HEK293 (cell line): ENCODE data around the gene FAM181B.

Experiments
- CTCF ChIA-PET: fragments of 350-600 bp; formaldehyde crosslinking; extraction: SDS; loops from one replicate; lab custom pipeline; 2021; ENCODE audit warnings: antibody characterized with exemption; lab: Yijun Ruan, JAX
- POLR2A ChIA-PET: fragments of 300-600 bp; formaldehyde crosslinking; extraction: SDS; loops from one replicate; lab custom pipeline; 2020; ENCODE audit warnings: antibody characterized with exemption, inconsistent platforms; lab: Yijun Ruan, JAX
- H3K27ac ChIP-seq: fragments of 200-500 bp; sonication (Bioruptor generic); 2 replicates; pipeline ENCODE4 v1.5.1; 2014; ENCODE audit warnings: low read depth, low read length, control low read depth, inconsistent platforms; ENCODE audit errors: extremely low read depth
- H3K36me3 ChIP-seq, 2 experiments: fragments of 200-500 bp in 1 of 2; sonication (Bioruptor generic) in 1 of 2; 1 replicate in 1 of 2; 2 replicates in 1 of 2; pipeline ENCODE4 v1.5.1; 2014 to 2017; ENCODE audit warnings: inconsistent platforms in 2 of 2, low read length in 2 of 2; ENCODE audit not compliant: control insufficient read depth in 2 of 2, insufficient read depth in 1 of 2
- H3K4me1 ChIP-seq: fragments of 200-500 bp; sonication (Bioruptor generic); 2 replicates; pipeline ENCODE4 v1.5.1; 2014; ENCODE audit warnings: mild to moderate bottlenecking, low read length, inconsistent platforms; ENCODE audit not compliant: control insufficient read depth, insufficient read depth
- H3K4me3 ChIP-seq: 2 replicates; pipeline ENCODE4 v1.5.1; 2011; ENCODE audit warnings: low read depth, mild to moderate bottlenecking, control low read depth, low read length, moderate library complexity
- H3K9me3 ChIP-seq: fragments of 200-500 bp; sonication (Bioruptor generic); 2 replicates; pipeline ENCODE4 v1.5.1; 2014; ENCODE audit warnings: low read depth, low read length, inconsistent platforms; ENCODE audit not compliant: control insufficient read depth, insufficient read depth
- EGR2 ChIP-seq: fragments of 450-650 bp; formaldehyde crosslinking; IDR thresholded peaks from 2 replicates; pipeline ENCODE4 v1.5.1; 2016; ENCODE audit warnings: low read depth, missing biosample characterization, missing genetic modification characterization
- FEZF1 ChIP-seq: fragments of 450-650 bp; formaldehyde crosslinking; IDR thresholded peaks from 2 replicates; pipeline ENCODE4 v1.5.1; 2016; ENCODE audit warnings: missing biosample characterization, missing genetic modification characterization
- GLI2 ChIP-seq: fragments of 450-650 bp; formaldehyde crosslinking; IDR thresholded peaks from 2 replicates; pipeline ENCODE4; 2017; ENCODE audit warnings: missing biosample characterization, missing genetic modification characterization, low read depth, borderline replicate concordance
- HOXA7 ChIP-seq: sonication (generic); formaldehyde crosslinking; IDR thresholded peaks from 2 replicates; pipeline ENCODE4 v1.8.1; 2022; ENCODE audit warnings: missing genetic modification reagents, borderline replicate concordance
- HOXD13 ChIP-seq: sonication (generic); formaldehyde crosslinking; IDR thresholded peaks from 2 replicates; pipeline ENCODE4 v1.8.0; 2022; ENCODE audit warnings: missing genetic modification reagents, borderline replicate concordance
- KLF16 ChIP-seq: fragments of 450-650 bp; formaldehyde crosslinking; IDR thresholded peaks from 2 replicates; pipeline ENCODE4 v1.5.1; 2017; ENCODE audit warnings: missing biosample characterization, missing genetic modification characterization
- KLF8 ChIP-seq: fragments of 450-650 bp; formaldehyde crosslinking; IDR thresholded peaks from 2 replicates; pipeline ENCODE4 v1.5.1; 2016; ENCODE audit warnings: missing biosample characterization, missing genetic modification characterization
- PRDM10 ChIP-seq: fragments of 450-650 bp; formaldehyde crosslinking; IDR thresholded peaks from 2 replicates; pipeline ENCODE4 v1.5.1; 2016; ENCODE audit warnings: missing biosample characterization, missing genetic modification characterization
- ZBTB17 ChIP-seq: fragments of 450-650 bp; formaldehyde crosslinking; IDR thresholded peaks from 2 replicates; pipeline ENCODE4 v1.5.1; 2016; ENCODE audit warnings: missing biosample characterization, missing genetic modification characterization
- ZBTB7A ChIP-seq: fragments of 450-650 bp; formaldehyde crosslinking; IDR thresholded peaks from 2 replicates; pipeline ENCODE4 v1.5.1; 2016; ENCODE audit warnings: low read depth, missing biosample characterization, missing genetic modification characterization
- ZNF121 ChIP-seq: fragments of 450-650 bp; formaldehyde crosslinking; IDR thresholded peaks from 2 replicates; pipeline ENCODE4 v1.5.1; 2016; ENCODE audit warnings: missing biosample characterization, missing genetic modification characterization
- ZNF133 ChIP-seq: fragments of 450-650 bp; formaldehyde crosslinking; IDR thresholded peaks from 2 replicates; pipeline ENCODE4 v1.5.1; 2016; ENCODE audit warnings: missing biosample characterization, missing genetic modification characterization
- ZNF138 ChIP-seq: fragments of 450-650 bp; formaldehyde crosslinking; IDR thresholded peaks from 2 replicates; pipeline ENCODE4 v1.5.1; 2016; ENCODE audit warnings: missing biosample characterization, missing genetic modification characterization, borderline replicate concordance
- ZNF155 ChIP-seq: fragments of 450-650 bp; formaldehyde crosslinking; IDR thresholded peaks from 2 replicates; pipeline ENCODE4 v1.5.1; 2016; ENCODE audit warnings: missing biosample characterization, missing genetic modification characterization
- ZNF202 ChIP-seq: fragments of 450-650 bp; formaldehyde crosslinking; IDR thresholded peaks from 2 replicates; pipeline ENCODE4 v1.5.1; 2016; ENCODE audit warnings: missing biosample characterization, missing genetic modification characterization, borderline replicate concordance
- ZNF248 ChIP-seq: fragments of 450-650 bp; formaldehyde crosslinking; IDR thresholded peaks from 2 replicates; pipeline ENCODE4 v1.5.1; 2017; ENCODE audit warnings: missing biosample characterization, missing genetic modification characterization
- ZNF274 ChIP-seq, 2 experiments: fragments of 200-500 bp in 1 of 2; fragments of 450-650 bp in 1 of 2; sonication (Bioruptor generic) in 1 of 2; formaldehyde crosslinking in 1 of 2; IDR thresholded peaks; 2 replicates each; pipeline versions ENCODE4 v1.5.1 to v1.6.1; 2014 to 2016; ENCODE audit warnings: borderline replicate concordance in 1 of 2, inconsistent platforms in 1 of 2, low read length in 1 of 2, missing biosample characterization in 1 of 2, missing genetic modification characterization in 1 of 2
- ZNF37A ChIP-seq: fragments of 450-650 bp; IDR thresholded peaks from 2 replicates; pipeline ENCODE4 v1.5.1; 2018; ENCODE audit warnings: missing biosample characterization, missing genetic modification characterization
- ZNF654 ChIP-seq: fragments of 450-650 bp; formaldehyde crosslinking; IDR thresholded peaks from 2 replicates; pipeline ENCODE4 v1.5.1; 2016; ENCODE audit warnings: low read depth, missing biosample characterization, missing genetic modification characterization
- ZNF660 ChIP-seq: fragments of 450-650 bp; IDR thresholded peaks from 2 replicates; pipeline ENCODE4 v1.5.1; 2018; ENCODE audit warnings: missing biosample characterization, mild to moderate bottlenecking, missing genetic modification characterization
- ZNF704 ChIP-seq: fragments of 450-650 bp; formaldehyde crosslinking; IDR thresholded peaks from 2 replicates; pipeline ENCODE4 v1.5.1; 2016; ENCODE audit warnings: missing biosample characterization, missing genetic modification characterization
- ZNF747 ChIP-seq: fragments of 450-650 bp; formaldehyde crosslinking; IDR thresholded peaks from 2 replicates; pipeline ENCODE4 v1.5.1; 2016; ENCODE audit warnings: missing biosample characterization, missing genetic modification characterization
- ZNF768 ChIP-seq: fragments of 450-650 bp; formaldehyde crosslinking; IDR thresholded peaks from 2 replicates; pipeline ENCODE4 v1.5.1; 2018; ENCODE audit warnings: missing biosample characterization, mild to moderate bottlenecking, missing genetic modification characterization
- ZNF776 ChIP-seq: fragments of 450-650 bp; formaldehyde crosslinking; IDR thresholded peaks from 2 replicates; pipeline ENCODE4 v1.5.0; 2017; ENCODE audit warnings: missing biosample characterization, missing genetic modification characterization, borderline replicate concordance
- ZSCAN23 ChIP-seq: fragments of 450-650 bp; formaldehyde crosslinking; IDR thresholded peaks from 2 replicates; pipeline ENCODE4 v1.5.1; 2016; ENCODE audit warnings: missing biosample characterization, missing genetic modification characterization
- ZSCAN5A ChIP-seq: fragments of 450-650 bp; formaldehyde crosslinking; IDR thresholded peaks from 2 replicates; pipeline ENCODE4 v1.5.1; 2016; ENCODE audit warnings: missing biosample characterization, missing genetic modification characterization

Gene FAM181B

GRCh38 chr11:82778776-82779175 lies 45.1 kb upstream of the FAM181B start:
- no peak for TF ChIP-seq ZNF747 (tag by site-specific recombination)
- TF ChIP-seq ZNF776 (tag by site-specific recombination), result no peak
- TF ChIP-seq HOXD13 (CRISPR knock-in tag), result no peak
- TF ChIP-seq ZNF660, result no peak
- TF ChIP-seq ZSCAN5A (tag by site-specific recombination), result no peak
- TF ChIP-seq ZSCAN23, result no peak
- TF ChIP-seq ZNF37A (tag by site-specific recombination), result no peak
- no peak for TF ChIP-seq ZNF248 (tag by site-specific recombination)
- TF ChIP-seq ZNF121, result no peak
- no peak for TF ChIP-seq GLI2 (tag by site-specific recombination)
- no peak for TF ChIP-seq ZNF133 (tag by site-specific recombination)
- TF ChIP-seq KLF8, result no peak
- TF ChIP-seq ZNF138 (tag by site-specific recombination), result no peak
- no peak for TF ChIP-seq ZNF202 (tag by site-specific recombination)
- no peak for TF ChIP-seq ZBTB17 (tag by site-specific recombination)
- no peak for TF ChIP-seq FEZF1
- TF ChIP-seq ZNF704 (tag by site-specific recombination), result no peak
- no peak for TF ChIP-seq HOXA7 (CRISPR knock-in tag)
- no peak for TF ChIP-seq ZNF155
- H3K4me1 ChIP-seq, result no peaks in the 10 kb centered on the region
- H3K9me3 ChIP-seq, result no peaks in the 10 kb centered on the region
- H3K27ac ChIP-seq, result no peak overlapping the region
- H3K4me3 ChIP-seq, result no peak overlapping the region
- ChIA-PET CTCF (interaction anchor here (0.7 to 2.0 kb wide), 3 partner anchors 45 to 89 kb away, joined by 3 to 8 read pairs (median 4); partner anchors contain the start of gene FAM181B), POLR2A (no interaction called here)
- H3K36me3 ChIP-seq, result no peaks in the 10 kb centered on the region

- Histone ChIP-seq H3K4me3 (no peak overlapping the region), H3K4me1 (no peaks in the 10 kb centered on the region), H3K36me3 (no peaks in the 10 kb centered on the region)
- ChIA-PET POLR2A (no interaction called here), CTCF (interaction anchor here (0.5 to 4.7 kb wide), 38 partner anchors 8 to 1310 kb away, joined by 3 to 47 read pairs (median 5); partner anchors contain the start of gene CCDC90B)
- TF ChIP-seq ZNF747 (tag by site-specific recombination), result no peak
- TF ChIP-seq ZNF768, result no peak
- no peak for TF ChIP-seq ZNF138 (tag by site-specific recombination)
- TF ChIP-seq KLF16, result no peak
- TF ChIP-seq, all 188 proteins: peak for 0
- H3K27ac ChIP-seq, result no peak overlapping the region
- H3K9me3 ChIP-seq, result no peaks in the 10 kb centered on the region
These were observed 42.7 kb upstream of the FAM181B start for GRCh38 chr11:82776377-82776776.

GRCh38 chr11:82775736-82776346 lies 42.2 kb upstream of the FAM181B start:
- Histone ChIP-seq H3K4me1 (no peaks in the 10 kb centered on the region), H3K4me3 (no peak overlapping the region), H3K36me3 (no peaks in the 10 kb centered on the region), H3K27ac (no peak overlapping the region), H3K9me3 (no peaks in the 10 kb centered on the region)
- no peak for TF ChIP-seq ZBTB7A (tag by site-specific recombination)
- no peak for TF ChIP-seq ZNF274 (IDR thresholded peaks at IDR 0.05; ENCODE audit: low read length)
- no peak for TF ChIP-seq ZNF274 (tag by site-specific recombination; IDR thresholded peaks at IDR 0.05; ENCODE audit: borderline replicate concordance)
- peak; percentile 60 for TF ChIP-seq ZNF654 (tag by site-specific recombination)
- TF ChIP-seq PRDM10 (tag by site-specific recombination), result peak; percentile 15; the same call in 1 of the 2 replicates
- TF ChIP-seq EGR2 (tag by site-specific recombination), result no peak
- CTCF ChIA-PET, result interaction anchor here (0.5 to 4.7 kb wide), 46 partner anchors 8 to 1310 kb away, joined by 3 to 47 read pairs (median 4); partner anchors contain the start of gene CCDC90B
- POLR2A ChIA-PET, result no interaction called here
